Measurements from ENCODE around the gene DIP2C. TPM values are rescaled to one million over a fixed set of nuclear protein-coding genes. Genes with fewer than 3 reads are reported as not detected.
A peak's percentile ranks its signal among the peaks of the same experiment; 100 is the strongest.

DIP2C gene
- polyA plus RNA-seq, 3 donors, result 0.11 TPM; not detected in 2

DNA sequence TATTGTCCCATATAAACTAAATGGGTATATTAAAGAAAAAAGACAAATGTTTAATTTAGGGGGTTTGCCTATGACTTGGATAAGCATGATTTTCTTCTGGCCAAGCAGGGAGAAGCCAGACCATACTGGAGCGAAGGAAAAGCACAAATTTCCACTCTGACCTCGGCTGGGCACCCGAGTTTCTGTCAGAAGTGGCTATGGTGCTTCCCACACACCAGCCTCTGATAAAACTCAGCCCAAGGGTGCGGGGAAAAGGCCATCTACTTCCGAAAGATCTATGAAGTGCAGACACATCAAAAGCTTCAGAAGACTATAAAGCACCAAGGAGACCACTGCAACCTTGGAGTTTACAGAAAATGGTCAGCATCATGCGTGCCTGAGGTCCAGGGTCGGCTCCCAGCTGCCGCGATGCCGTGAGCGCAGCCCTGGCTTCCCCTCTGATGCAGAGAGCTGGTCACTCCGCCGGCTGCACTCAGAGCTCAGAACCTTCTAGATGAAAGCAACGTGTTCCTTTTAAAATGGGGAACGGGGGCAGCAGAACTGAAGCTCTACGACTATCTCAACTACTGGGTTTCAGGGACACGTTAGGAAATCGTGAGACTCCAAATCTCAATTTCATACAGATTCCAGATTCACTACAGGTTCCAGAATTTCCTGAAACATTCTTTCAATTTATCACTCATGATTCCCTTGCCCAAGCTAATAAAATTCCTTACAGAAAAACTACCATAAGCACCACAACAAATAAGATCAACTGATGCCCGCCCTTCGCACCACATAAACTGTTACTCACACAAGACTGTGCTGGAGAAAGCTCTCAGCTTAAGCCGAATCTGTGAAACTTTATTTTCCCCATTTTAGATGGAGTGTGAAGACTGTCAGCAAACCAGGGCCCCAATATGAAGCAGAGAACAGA, 84.5 kb downstream of the DIP2C start:
- 92% methylated on average over 17 of the region's 21 CpGs for WGBS (ENCODE audit: insufficient coverage)
- Histone ChIP-seq H3K27ac (ENCODE audit: low read depth in 1 of 2, low read length in 2 of 2) (no peak overlapping the region), H2AFZ (ENCODE audit: insufficient read depth, low read depth, low read length, poor library complexity, severe bottlenecking) (no peak overlapping the region), H3K9me3 (replicated peaks in 1 of 2; ENCODE audit: control insufficient read depth in 1 of 2, insufficient read depth in 1 of 2, low read length in 2 of 2) (no peaks in the 10 kb centered on the region), H4K20me1 (ENCODE audit: insufficient read depth, low read length) (no peaks in the 10 kb centered on the region), H3K9ac (ENCODE audit: insufficient read depth, low read length, poor library complexity, severe bottlenecking) (no peak overlapping the region), H3K4me1 (ENCODE audit: control insufficient read depth in 1 of 2, insufficient read depth in 2 of 2, low read length in 2 of 2) (no peaks in the 10 kb centered on the region), H3K79me2 (ENCODE audit: insufficient read depth, low read length) (no peaks in the 10 kb centered on the region), H3K36me3 (replicated peaks in 1 of 2; ENCODE audit: control insufficient read depth in 1 of 2, insufficient read depth in 2 of 2, low read length in 2 of 2) (no peaks in the 10 kb centered on the region), H3K27me3 (ENCODE audit: control insufficient read depth in 2 of 2, insufficient read depth in 2 of 2, low read length in 2 of 2) (peaks cover 0 to 2% of the 10 kb centered on the region in 2 donors), H3K4me2 (replicated peaks; ENCODE audit: extremely low read depth, low read length, poor library complexity, severe bottlenecking) (no peak overlapping the region), H3K4me3 (replicated peaks in 1 of 3; ENCODE audit: low read depth in 2 of 3, low read length in 3 of 3) (no peak overlapping the region)
- H3K27ac Mint-ChIP-seq, result peak overlapping the region in 2 of 7 donors; percentile 38 to 66
- no peaks in the 10 kb centered on the region for H3K36me3 Mint-ChIP-seq
- H3K4me1 Mint-ChIP-seq, result no peaks in the 10 kb centered on the region
- TF ChIP-seq CTCF (IDR thresholded peaks at IDR 0.05), result no peak
- H3K9me3 Mint-ChIP-seq, result no peaks in the 10 kb centered on the region
- intact Hi-C loops (cut with micrococcal nuclease), result no loop called here
- H3K27me3 Mint-ChIP-seq (ENCODE audit: low read depth in 3 of 3), result peaks cover 9 to 20% (median 16%) of the 10 kb centered on the region in 3 donors
- DNase-seq, result no peak
- H3K4me3 Mint-ChIP-seq, result no peak overlapping the region

GRCh38 chr10:603745-604144, 85.7 kb downstream of the DIP2C start:
- H3K4me1 Mint-ChIP-seq, result no peaks in the 10 kb centered on the region
- no peak for TF ChIP-seq CTCF (IDR thresholded peaks at IDR 0.05)
- 63% methylated on average over 3 of the region's 6 CpGs for WGBS (ENCODE audit: insufficient coverage)
- no peak for DNase-seq
- H2AFZ ChIP-seq (ENCODE audit: insufficient read depth, low read depth, low read length, poor library complexity, severe bottlenecking), result no peak overlapping the region
- intact Hi-C loops (cut with micrococcal nuclease), result no loop called here
- no peak overlapping the region for H3K4me2 ChIP-seq (replicated peaks; ENCODE audit: extremely low read depth, low read length, poor library complexity, severe bottlenecking)
- peak overlapping the region in 1 of 2 donors; percentile 15 for H3K4me3 Mint-ChIP-seq
- no peaks in the 10 kb centered on the region for H3K36me3 ChIP-seq (replicated peaks in 1 of 2; ENCODE audit: control insufficient read depth in 1 of 2, insufficient read depth in 2 of 2, low read length in 2 of 2)
- H3K27ac ChIP-seq (ENCODE audit: low read depth in 1 of 2, low read length in 2 of 2), result no peak overlapping the region
- H3K36me3 Mint-ChIP-seq, result no peaks in the 10 kb centered on the region
- peaks cover 0 to 2% of the 10 kb centered on the region in 2 donors for H3K27me3 ChIP-seq (ENCODE audit: control insufficient read depth in 2 of 2, insufficient read depth in 2 of 2, low read length in 2 of 2)
- no peak overlapping the region for H3K4me3 ChIP-seq (replicated peaks in 1 of 3; ENCODE audit: low read depth in 2 of 3, low read length in 3 of 3)
- H3K27me3 Mint-ChIP-seq (ENCODE audit: low read depth in 3 of 3), result peaks cover 7 to 22% (median 20%) of the 10 kb centered on the region in 3 donors
- no peaks in the 10 kb centered on the region for H4K20me1 ChIP-seq (ENCODE audit: insufficient read depth, low read length)
- no peak overlapping the region for H3K9ac ChIP-seq (ENCODE audit: insufficient read depth, low read length, poor library complexity, severe bottlenecking)
- H3K79me2 ChIP-seq (ENCODE audit: insufficient read depth, low read length), result no peaks in the 10 kb centered on the region
- H3K4me1 ChIP-seq (ENCODE audit: control insufficient read depth in 1 of 2, insufficient read depth in 2 of 2, low read length in 2 of 2), result no peaks in the 10 kb centered on the region
- no peaks in the 10 kb centered on the region for H3K9me3 Mint-ChIP-seq
- no peak overlapping the region for H3K27ac Mint-ChIP-seq
- H3K9me3 ChIP-seq (replicated peaks in 1 of 2; ENCODE audit: control insufficient read depth in 1 of 2, insufficient read depth in 1 of 2, low read length in 2 of 2), result no peaks in the 10 kb centered on the region

Data from CD14-positive monocyte (primary cell).